B cell (primary cell): ENCODE data around the gene SUMO3.

Experiments used
- CTCF ChIP-seq: fragments of 200-600 bp; IDR thresholded peaks from one replicate; pipeline ENCODE4 v1.8.0; 2022; ENCODE audit warnings: antibody characterized with exemption, mild to moderate bottlenecking
- EZH2 ChIP-seq: IDR thresholded peaks from 2 replicates; pipeline ENCODE4 v1.6.1; 2012; ENCODE audit warnings: borderline replicate concordance, low read depth, mild to moderate bottlenecking, moderate library complexity, low read length; ENCODE audit not compliant: insufficient read depth, poor library complexity, severe bottlenecking

DNA sequence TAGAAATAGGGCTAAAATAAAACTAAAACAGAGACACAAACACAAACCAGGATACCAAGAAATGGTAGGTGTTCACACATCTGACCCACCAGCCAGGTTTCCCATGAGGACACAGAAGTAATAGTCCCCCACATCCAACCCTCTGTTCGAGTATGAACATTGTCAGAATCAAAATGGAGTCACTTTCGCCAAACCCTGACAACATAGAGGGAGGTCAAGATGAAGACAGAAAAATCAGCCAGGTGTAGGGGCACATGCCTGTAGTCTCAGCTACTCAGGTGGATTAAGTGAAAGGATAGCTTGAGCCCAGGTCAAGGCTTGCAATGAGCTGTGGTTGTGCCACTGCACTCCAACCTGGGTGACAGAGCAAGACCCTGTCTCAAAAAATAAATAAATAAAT is 20.1 kb downstream of the SUMO3 start:
- no peak for TF ChIP-seq CTCF
- no peak for TF ChIP-seq EZH2
